Lung (tissue), 12 donors: Measurements from ENCODE around the gene AXIN2. TPM values are rescaled to one million over a fixed set of nuclear protein-coding genes. Genes with fewer than 3 reads are reported as not detected.

Experiments used
- ATAC-seq: fragments of 200-7000 bp; cut with Tn5 transposase; one replicate; pipeline ENCODE4 v1.9.1; 2020; ENCODE audit warnings: moderate number of reproducible peaks; ENCODE audit not compliant: insufficient read depth, low FRiP score
- DNase-seq, 3 donors: peaks; one replicate each; pipeline ENCODE4 v3.0.0-alpha.2; 2013 to 2017
- H3K27ac ChIP-seq, 2 donors: one replicate each; pipeline ENCODE4 v1.5.1; 2013; ENCODE audit warnings: mild to moderate bottlenecking in 2 of 2, moderate library complexity in 2 of 2, control low read depth in 1 of 2, inconsistent platforms in 1 of 2, low read depth in 1 of 2, low read length in 1 of 2
- H3K27me3 ChIP-seq, 3 donors: one replicate each; pipeline ENCODE4 v1.5.1; 2013; ENCODE audit warnings: low read length in 2 of 3; ENCODE audit not compliant: control insufficient read depth in 3 of 3, insufficient read depth in 3 of 3
- H3K36me3 ChIP-seq, 4 donors: one replicate each; pipeline ENCODE4 v1.5.1; 2013; ENCODE audit warnings: low read length in 4 of 4, mild to moderate bottlenecking in 1 of 4, moderate library complexity in 1 of 4; ENCODE audit not compliant: control insufficient read depth in 4 of 4, insufficient read depth in 4 of 4
- H3K4me1 ChIP-seq, 5 donors: one replicate each; pipeline ENCODE4 v1.5.1; 2013; ENCODE audit warnings: low read length in 5 of 5, mild to moderate bottlenecking in 2 of 5, moderate library complexity in 1 of 5; ENCODE audit not compliant: control insufficient read depth in 5 of 5, insufficient read depth in 5 of 5
- H3K4me3 ChIP-seq: one replicate; pipeline ENCODE4 v1.5.1; 2013; ENCODE audit warnings: mild to moderate bottlenecking, control low read depth, moderate library complexity
- H3K9ac ChIP-seq, 2 donors: one replicate each; pipeline ENCODE4 v1.5.1; 2013; ENCODE audit warnings: low read length in 2 of 2, control low read depth in 1 of 2; ENCODE audit not compliant: insufficient read depth in 1 of 2
- H3K9me3 ChIP-seq, 4 donors: one replicate each; pipeline ENCODE4 v1.5.1; 2013; ENCODE audit warnings: low read length in 3 of 4, mild to moderate bottlenecking in 1 of 4, moderate library complexity in 1 of 4; ENCODE audit not compliant: control insufficient read depth in 4 of 4, insufficient read depth in 3 of 4
- CTCF ChIP-seq: IDR thresholded peaks from 2 replicates; pipeline ENCODE4 v1.5.1; 2012; ENCODE audit warnings: mild to moderate bottlenecking; ENCODE audit errors: control extremely low read depth, extremely low read depth
- WGBS, 2 donors: extraction: QIAGEN DNeasy Blood & Tissue Kit; methylation state at CpG; one replicate each; pipeline ENCODE4 v1.1.7; 2013; 5-methylcytosine and 5-hydroxymethylcytosine counted together
- polyA plus RNA-seq, 2 donors: library from polyadenylated mRNA; stranded (reverse); fragments of 200-250 nt; gene quantifications; one replicate each; pipeline ENCODE4 v1.2.1, GENCODE V29; 2013
- total RNA-seq, 2 donors: library from RNA; depleted of rRNA in 1 of 2; stranded (reverse); fragments of >200 nt in 1 of 2; gene quantifications; one replicate each; pipeline ENCODE4 v1.2.1, GENCODE V29; 2014 to 2021
- donor health status: control.
- donor health status: control.
- donor health status: Bipolar disorder and iron deficiency.
- donor health status: healthy.
- donor health status: DM: yes; HTN: yes; CAD: no.

AXIN2 gene
- total and polyA plus RNA-seq, 4 donors, result 13.0 to 127 (median 36.8) TPM

GRCh38 chr17:65515959-65516948 lies 45.2 kb downstream of the AXIN2 start:
- no peak overlapping the region for H3K4me3 ChIP-seq
- peak overlapping the region in 1 of 2 donors; percentile 59 for H3K27ac ChIP-seq
- no peaks in the 10 kb centered on the region for H3K36me3 ChIP-seq
- TF ChIP-seq CTCF, result no peak
- peaks cover 0 to 31% (median 12%) of the 10 kb centered on the region in 5 donors for H3K4me1 ChIP-seq
- peak; percentile 88 to 97 (median 97) for DNase-seq
- H3K27me3 ChIP-seq, result no peaks in the 10 kb centered on the region
- WGBS, 2 donors, result 48 to 49% methylated on average over 16 to 17 of the region's 17 CpGs
- peak overlapping the region in 1 of 2 donors; percentile 51 for H3K9ac ChIP-seq
- ATAC-seq, result no peak
- no peaks in the 10 kb centered on the region for H3K9me3 ChIP-seq

- peak overlapping the region in 1 of 2 donors; percentile 51 for H3K9ac ChIP-seq
- TF ChIP-seq CTCF, result no peak
- no peak overlapping the region for H3K4me3 ChIP-seq
- 70 to 71% methylated on average over 6 of the region's 6 CpGs for WGBS, 2 donors
- no peak for DNase-seq
- no peaks in the 10 kb centered on the region for H3K36me3 ChIP-seq
- H3K27me3 ChIP-seq, result no peaks in the 10 kb centered on the region
- no peaks in the 10 kb centered on the region for H3K9me3 ChIP-seq
- H3K4me1 ChIP-seq, result peaks cover 0 to 31% (median 12%) of the 10 kb centered on the region in 5 donors
- H3K27ac ChIP-seq, result peak overlapping the region in 1 of 2 donors; percentile 85
- ATAC-seq, result no peak
Measured at GRCh38 chr17:65515512-65515911, 45.9 kb downstream of the AXIN2 start.

- peak; percentile 12 for ATAC-seq
- no peaks in the 10 kb centered on the region for H3K27me3 ChIP-seq
- H3K4me1 ChIP-seq, result peaks cover 0 to 31% (median 12%) of the 10 kb centered on the region in 5 donors
- H3K4me3 ChIP-seq, result no peak overlapping the region
- H3K9ac ChIP-seq, result no peak overlapping the region
- DNase-seq, result peak in 1 of 3 donors; percentile 53
- no peaks in the 10 kb centered on the region for H3K36me3 ChIP-seq
- no peak for TF ChIP-seq CTCF
- H3K9me3 ChIP-seq, result no peaks in the 10 kb centered on the region
- peak overlapping the region in 1 of 2 donors; percentile 72 for H3K27ac ChIP-seq
- WGBS, 2 donors, result 55 to 65% methylated on average over 5 of the region's 5 CpGs
Measured at GRCh38 chr17:65514541-65514940, 46.9 kb downstream of the AXIN2 start.
